MV-4-11 (cell line): ENCODE data around the gene AMPH.
"Not testable (repeated sequence)": the region's sequence is repeated elsewhere in the genome, so short reads cannot be mapped to it uniquely, and the experiment has no call there.

Source experiments
- DNase-seq: peaks from one replicate; lab custom pipeline; 2025; lab: John Stamatoyannopoulos, UW

AMPH gene

GRCh38 chr7:38396852-38397251, 234.3 kb downstream of the AMPH start:
- no peak for DNase-seq

- DNase-seq: peak; percentile 18
These were observed 235.1 kb downstream of the AMPH start for GRCh38 chr7:38395921-38396552.

- DNase-seq: peak; percentile 13
These were observed 236.5 kb downstream of the AMPH start for GRCh38 chr7:38394660-38395059.

GRCh38 chr7:38393874-38394273, 237.3 kb downstream of the AMPH start:
- DNase-seq: no peak

- no peak for DNase-seq
These were observed 239.4 kb downstream of the AMPH start for GRCh38 chr7:38391751-38392150.

GRCh38 chr7:38385682-38386081, 245.5 kb downstream of the AMPH start:
- no peak for DNase-seq

GRCh38 chr7:38383281-38383680, 247.9 kb downstream of the AMPH start:
- no peak for DNase-seq

GRCh38 chr7:38382684-38383083, 248.5 kb downstream of the AMPH start:
- DNase-seq: no peak

- no peak for DNase-seq
These were observed 255.7 kb downstream of the AMPH start for GRCh38 chr7:38375453-38375852.

- peak; percentile 31 for DNase-seq
These were observed 256.7 kb downstream of the AMPH start for GRCh38 chr7:38374507-38374906.

GRCh38 chr7:38373155-38373554, 258.0 kb downstream of the AMPH start:
- DNase-seq: no peak

GRCh38 chr7:38372290-38372689, 258.9 kb downstream of the AMPH start:
- no peak for DNase-seq

- DNase-seq: peak; percentile 96
These were observed 261.2 kb downstream of the AMPH start for GRCh38 chr7:38369816-38370493.

- peak; percentile 95 for DNase-seq
These were observed 263.0 kb downstream of the AMPH start for GRCh38 chr7:38368191-38368605.

- no peak for DNase-seq
These were observed 263.8 kb downstream of the AMPH start for GRCh38 chr7:38367301-38367890.

GRCh38 chr7:38363379-38363778, 267.8 kb downstream of the AMPH start:
- peak; percentile 80 for DNase-seq

- DNase-seq: not testable (repeated sequence)
These were observed 268.4 kb downstream of the AMPH start for GRCh38 chr7:38362611-38363237.

GRCh38 chr7:38360776-38361175, 270.4 kb downstream of the AMPH start:
- DNase-seq: no peak

- DNase-seq: peak; percentile 95
These were observed 272.0 kb downstream of the AMPH start for GRCh38 chr7:38359071-38359601.

- DNase-seq: not testable (repeated sequence)
These were observed 272.8 kb downstream of the AMPH start for GRCh38 chr7:38358273-38358831.

GRCh38 chr7:38354271-38354851, 276.8 kb downstream of the AMPH start:
- peak; percentile 55 for DNase-seq

- not testable (repeated sequence) for DNase-seq
These were observed 277.7 kb downstream of the AMPH start for GRCh38 chr7:38353431-38353881.
